HG02798 (cell line): Measurements from ENCODE around the gene AAR2.
A peak's percentile ranks its signal among the peaks of the same experiment; 100 is the strongest.

Source experiments
- ATAC-seq: cut with Tn5 transposase; IDR thresholded peaks from one replicate; pipeline ENCODE4 v1.9.1; 2021; ENCODE audit warnings: mild to moderate bottlenecking; ENCODE audit not compliant: unreplicated experiment, poor library complexity

AAR2 gene

DNA sequence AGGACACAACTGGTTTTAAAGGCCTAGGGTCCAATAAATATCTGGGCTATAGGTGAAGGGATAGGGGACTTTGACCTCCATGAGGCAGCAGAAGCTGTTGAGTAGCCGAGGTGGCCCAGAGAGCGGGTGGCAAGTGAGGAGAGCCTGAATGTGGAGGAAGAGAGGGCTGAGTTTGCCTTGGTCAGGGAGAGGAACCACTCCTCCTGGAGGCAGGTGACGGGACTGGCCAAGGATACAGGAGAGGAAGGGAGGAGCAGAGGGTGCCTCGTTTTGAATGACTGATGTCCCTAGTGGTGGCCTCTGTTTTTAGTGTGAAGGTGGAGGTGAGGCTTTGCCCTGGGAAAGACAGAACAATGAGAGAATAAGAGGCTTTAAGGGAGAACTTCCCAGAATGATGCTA is 19.1 kb upstream of the AAR2 start:
- no peak for ATAC-seq

DNA sequence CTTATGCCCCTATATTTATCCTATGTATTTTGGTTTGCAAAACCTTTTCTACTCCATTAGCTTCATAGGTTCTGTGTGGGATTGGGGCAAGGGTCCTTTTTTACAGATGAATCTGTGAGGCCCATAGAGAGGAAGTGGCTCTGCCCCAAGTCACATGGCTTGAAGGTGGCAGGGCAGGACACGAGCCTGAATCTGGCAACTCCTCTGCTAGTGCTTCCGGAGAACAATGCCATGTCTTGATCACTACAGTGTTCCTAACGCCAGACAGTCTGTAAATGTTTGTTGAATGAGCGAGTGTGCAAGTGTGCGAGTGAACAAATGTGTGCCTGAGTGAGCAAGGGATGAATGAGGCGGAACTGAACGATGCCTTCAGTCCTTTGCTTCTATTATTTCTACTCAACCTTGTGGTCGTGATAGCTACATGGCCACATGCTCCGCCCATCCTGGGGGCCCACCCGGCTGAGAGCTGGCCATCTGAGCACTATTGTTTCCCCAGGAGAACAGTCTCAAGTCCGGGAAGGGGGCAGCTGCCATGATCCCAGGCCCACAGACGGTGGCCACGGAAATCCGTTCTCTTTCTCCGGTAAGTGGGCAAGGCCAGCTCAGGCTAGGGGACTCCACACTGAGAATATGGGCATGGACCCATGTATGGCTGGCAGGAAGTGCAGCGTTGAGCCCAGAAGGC is 17.8 kb upstream of the AAR2 start:
- no peak for ATAC-seq

DNA sequence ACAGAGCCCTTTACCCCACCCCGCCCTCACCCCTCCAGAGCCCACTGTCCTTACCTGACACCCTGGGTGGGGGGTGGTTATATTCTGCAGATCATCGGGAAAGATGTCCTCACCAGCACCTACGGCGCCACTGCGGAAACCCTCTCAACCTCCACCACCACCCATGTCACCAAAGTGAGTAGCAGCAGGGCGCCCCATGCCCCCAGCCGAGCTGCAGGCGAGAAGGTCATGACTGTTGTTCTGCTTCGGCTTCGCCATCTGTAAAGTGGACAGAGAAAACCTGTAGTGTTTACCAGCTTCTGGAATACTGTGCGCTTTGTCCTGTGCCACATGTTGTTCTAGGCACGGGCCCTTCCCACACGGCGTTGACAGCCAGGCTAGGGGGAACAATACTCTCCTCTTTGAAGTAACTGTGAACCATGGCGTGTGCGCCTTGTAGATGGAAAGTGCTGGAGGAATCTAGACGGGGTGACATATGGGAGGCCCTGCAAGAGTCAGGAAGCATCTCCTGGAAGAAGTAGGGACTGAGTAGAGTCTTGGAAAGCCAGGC is 16.5 kb upstream of the AAR2 start:
- ATAC-seq = no peak

DNA sequence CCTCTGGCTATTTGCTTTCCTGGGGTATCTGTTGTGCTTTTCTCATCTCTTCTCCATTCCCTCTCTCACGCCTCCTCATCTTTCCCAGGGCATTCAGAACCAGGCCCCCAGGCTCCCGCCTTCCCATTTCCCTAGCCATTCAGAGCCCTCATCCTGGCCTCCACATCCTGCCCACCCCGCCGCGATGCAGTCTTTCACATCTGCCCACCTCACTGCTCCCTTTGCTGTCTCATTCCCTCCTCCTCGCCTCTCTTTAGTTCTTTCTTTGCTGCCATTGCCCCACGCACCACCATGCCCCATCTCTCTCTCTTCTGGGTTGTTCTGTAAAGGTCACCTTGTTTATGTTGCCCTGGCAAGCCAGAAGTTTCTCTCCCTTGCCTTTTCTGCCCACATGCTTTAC is 10.6 kb upstream of the AAR2 start:
- no peak for ATAC-seq

DNA sequence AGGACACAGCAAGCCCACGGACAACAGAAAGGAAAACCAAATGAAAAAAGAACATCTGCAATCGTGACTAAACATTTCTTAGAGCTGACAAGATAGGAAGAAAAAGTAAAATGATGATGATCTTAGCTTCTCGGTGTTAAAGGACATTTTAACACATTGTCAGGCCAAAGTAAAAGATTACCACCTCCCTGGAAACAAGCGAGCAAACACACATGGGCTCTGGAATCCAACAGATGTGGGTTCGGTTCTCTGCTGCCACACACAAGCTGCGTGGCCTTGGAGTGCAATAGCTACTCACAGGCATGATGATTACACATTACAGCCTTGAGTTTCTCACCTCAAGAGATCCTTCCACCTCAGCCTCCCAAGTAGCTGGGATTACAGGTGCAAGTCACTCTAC is 7.5 kb upstream of the AAR2 start:
- ATAC-seq = no peak

DNA sequence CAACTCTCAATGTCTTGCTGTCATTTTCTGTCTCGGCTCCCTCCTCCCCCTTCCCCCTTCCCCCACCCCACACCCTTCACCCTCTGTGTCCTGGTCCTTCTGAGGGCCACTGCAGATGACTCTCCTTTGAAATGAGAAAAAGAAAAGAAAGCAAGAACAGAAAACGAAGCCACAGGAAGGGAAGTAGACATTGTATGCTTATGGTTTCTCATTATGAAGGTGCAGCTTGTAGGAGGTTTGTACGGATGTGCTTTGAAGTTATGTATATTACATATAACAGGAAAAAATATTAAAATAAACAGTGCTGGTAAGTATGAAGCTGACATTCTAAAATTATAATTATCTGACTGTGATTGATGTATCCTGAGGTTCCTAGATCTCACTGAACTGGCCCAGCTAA is 6.3 kb upstream of the AAR2 start:
- no peak for ATAC-seq

DNA sequence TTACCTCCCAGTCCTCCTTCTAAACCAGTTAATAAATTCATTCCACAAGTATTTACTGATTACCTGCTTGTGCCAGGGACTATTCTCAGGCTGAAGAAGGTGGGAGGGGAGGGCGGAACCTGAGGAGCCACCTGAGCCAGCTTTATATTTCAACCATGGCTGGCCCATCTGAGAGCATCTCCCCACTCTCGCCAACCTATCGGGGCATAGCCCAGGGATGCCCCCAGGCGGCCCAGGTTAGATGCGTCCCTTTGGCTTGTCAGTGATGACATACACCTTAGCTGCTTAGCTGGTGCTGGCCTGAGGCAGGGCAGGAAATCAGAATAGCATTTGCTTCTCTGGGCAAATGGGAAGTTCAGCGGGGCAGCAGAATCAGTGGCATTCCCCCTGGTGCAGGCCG is 4.9 kb upstream of the AAR2 start:
- ATAC-seq = no peak

DNA sequence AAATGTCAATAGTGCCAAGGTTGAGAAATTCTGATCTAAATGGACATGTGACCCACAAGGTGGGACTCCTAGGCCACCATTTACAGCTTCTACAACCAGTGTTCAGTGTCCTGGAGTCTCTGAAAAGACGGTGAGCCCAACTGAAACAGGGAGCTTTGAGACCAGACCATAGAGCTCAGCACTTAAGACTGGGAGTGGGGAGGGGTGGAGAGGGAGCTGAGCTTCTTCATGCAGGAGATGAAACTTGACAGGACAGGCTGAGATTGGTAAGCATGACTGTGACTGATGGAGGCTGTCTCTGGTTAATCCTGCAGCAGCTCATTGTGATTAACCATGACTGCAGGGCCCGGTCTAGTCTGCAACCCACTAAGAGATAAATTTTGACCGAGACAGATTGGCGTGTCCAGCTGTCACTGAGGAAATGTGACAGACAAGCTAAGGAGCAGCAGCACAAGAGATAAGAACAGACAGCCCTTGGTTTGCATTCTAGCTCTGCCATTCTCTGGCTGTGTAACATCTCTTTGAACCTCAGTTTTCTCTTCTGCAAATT is 1.4 kb upstream of the AAR2 start:
- ATAC-seq = no peak

DNA sequence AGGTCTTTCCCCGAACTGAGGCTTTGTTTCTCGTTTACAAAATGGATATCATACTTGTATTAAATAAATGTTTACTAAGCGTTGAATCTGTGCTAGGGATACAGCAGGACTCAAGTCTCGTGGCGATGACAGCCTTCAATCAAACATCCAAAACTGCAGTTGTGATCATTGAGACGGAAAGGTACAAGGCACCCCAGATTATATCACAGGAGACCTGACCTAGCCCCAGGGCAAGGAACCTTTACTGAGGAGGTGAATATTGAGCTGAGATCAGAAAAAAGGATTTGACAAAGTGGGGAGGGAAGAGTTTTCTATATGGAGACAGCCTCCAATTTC is 476 bp downstream of the AAR2 start:
- ATAC-seq = peak; percentile 19

DNA sequence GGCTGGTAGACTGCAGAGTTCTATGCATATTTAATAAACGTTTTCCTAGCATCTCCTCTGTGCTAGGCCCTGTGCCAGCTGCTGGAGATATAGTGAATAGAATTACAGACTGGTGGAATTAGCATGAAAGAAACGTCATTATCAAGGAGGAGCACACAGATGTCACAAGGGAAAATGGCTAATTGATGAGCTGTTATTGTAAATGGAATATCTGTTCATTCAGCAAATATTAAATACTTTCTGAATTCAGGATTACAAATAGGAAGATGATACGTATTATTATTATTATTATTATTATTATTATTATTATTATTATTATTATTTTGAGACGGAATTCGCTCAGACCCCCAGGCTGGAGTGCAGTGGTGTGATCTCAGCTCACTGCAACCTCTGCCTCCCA is 1.2 kb downstream of the AAR2 start:
- ATAC-seq = no peak

DNA sequence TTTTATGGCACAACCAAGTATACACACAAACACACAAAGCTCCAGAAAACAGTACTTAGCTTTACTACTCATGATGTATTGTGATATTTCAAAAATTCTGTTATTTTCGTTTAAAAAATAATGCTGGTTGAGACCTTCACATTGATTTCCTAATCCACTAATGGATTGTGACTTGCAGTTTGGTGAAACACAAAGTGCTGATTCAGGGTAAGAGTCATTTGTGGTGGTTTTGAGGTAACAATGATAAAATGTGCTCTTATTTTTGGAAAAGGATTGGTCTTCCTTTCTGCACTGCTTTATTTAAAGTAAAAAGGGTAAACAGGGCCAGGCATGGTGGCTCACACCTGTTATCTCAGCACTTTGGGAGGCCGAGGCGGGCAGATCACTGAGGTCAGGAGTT is 1.9 kb downstream of the AAR2 start:
- ATAC-seq = no peak

DNA sequence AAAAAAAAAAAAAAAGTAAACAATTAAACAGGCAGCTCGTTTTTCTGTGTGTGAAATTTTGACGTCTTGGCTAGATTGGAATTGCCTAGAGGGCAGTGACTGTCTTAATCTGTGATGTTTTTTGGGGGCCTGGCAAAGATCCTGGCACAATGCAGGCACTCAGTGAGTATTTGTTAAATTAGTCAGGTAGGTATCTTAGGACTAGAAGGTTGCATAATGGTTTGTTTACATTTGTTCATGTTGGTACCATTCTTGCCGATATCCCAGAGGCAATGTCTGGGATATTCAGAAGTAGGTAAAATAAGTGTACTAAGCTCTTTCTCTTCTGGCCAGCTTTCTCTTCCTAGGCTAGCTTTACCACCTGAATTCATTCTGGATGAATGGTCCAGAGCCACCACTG is 2.5 kb downstream of the AAR2 start:
- no peak for ATAC-seq

DNA sequence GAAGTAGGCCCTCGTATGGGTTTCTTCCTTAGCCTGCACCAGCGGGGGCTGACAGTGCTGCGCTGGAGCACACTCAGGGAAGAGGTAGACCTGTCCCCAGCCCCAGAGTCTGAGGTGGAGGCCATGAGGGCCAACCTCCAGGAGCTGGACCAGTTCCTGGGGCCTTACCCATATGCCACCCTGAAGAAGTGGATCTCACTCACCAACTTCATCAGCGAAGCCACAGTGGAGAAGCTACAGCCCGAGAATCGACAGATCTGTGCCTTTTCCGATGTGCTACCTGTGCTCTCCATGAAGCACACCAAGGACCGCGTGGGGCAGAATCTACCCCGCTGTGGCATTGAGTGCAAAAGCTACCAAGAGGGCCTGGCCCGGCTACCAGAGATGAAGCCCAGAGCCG is 3.8 kb downstream of the AAR2 start:
- no peak for ATAC-seq

DNA sequence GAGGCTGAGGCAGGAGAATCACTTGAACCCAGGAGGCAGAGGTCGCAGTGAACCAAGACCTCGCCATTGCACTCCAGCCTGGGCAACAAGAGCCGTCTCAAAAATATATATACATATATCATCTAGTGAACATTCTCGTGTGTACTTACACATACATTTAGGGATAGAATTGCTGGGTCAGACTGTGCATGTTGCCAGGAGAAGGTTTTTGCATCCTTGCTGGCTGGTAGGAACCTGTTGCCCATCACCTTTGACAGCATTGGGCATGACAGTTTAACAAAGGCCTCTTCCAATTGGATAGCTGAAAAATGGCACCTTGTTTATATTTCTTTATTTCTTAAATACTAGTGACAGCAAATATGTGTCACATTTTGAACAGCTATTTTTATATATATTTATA is 5.4 kb downstream of the AAR2 start:
- ATAC-seq = no peak

DNA sequence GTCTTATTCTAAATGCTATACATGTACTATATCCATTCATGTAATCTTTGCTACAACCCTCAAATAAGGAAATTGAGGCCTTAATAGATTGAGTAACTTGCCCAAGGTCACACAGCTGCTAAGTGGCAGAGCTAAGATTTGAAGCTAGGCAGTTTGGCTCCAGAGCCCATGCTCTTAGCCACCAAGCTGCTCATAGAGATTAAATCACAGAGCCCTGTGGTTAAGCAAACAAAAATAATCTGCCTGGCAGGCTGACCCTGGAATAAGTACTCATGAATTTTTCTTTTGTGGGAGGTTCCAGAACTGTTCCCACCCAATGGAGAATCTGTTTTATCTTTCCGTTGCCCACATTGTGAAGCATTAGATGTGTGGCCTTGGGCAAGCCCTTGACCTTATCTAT is 7.4 kb downstream of the AAR2 start:
- no peak for ATAC-seq

DNA sequence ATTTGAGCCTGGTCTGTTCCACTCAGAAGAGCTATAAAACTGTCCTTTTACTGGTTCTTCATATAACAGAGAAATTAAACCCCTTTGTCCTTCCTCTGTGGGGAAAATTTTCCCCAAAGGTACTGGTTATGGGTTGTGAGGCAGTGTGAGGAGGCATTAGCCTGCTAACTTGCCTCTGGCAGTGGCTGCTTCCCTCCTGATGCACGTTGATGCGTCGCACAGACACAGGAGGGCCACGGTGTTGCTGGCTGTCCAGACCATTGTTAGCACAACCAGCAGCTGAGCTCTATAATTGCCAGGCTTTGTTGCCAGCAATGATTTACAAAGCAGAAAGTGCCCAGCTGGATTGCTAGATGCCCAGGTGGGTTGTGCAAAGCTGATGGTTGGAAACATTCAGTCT is 10.1 kb downstream of the AAR2 start:
- ATAC-seq = no peak

DNA sequence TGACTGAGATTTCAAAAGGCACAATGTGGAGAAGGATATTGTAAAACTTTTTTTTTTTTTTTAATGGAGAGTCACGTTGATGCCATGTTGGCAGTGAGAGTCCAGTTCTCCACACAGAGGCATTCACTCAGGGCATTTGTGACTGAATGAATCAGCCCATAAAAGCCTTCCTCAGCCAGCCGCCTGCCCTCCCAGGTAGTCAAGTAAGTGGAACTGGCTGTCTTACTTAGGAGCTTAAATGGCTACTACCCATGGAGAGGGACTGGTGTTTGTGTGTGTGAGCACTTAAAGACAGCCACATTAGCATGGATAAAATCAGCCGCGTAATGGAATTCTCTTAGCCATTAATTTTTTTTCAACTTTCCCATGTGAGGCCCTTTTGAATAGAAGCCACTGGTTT is 12.6 kb downstream of the AAR2 start:
- ATAC-seq = no peak

DNA sequence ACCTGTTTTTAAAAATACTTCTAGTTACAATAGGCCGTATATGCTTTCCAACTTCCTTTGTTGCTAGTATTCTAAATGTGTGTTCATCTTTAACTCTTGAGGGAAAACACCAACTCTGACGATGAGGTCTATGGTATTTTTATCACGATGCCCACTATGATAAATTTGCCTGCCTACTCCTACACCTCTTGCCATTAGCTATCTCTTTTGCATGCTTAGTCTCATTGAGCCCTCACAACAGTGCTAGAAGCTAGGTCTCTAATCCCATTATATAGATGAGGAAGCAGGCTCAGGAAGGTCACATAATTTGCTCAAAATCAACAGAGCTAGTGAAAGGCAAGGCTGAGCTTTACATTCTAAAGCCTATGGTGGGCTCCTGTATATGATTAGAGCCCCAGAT is 13.2 kb downstream of the AAR2 start:
- ATAC-seq = no peak

DNA sequence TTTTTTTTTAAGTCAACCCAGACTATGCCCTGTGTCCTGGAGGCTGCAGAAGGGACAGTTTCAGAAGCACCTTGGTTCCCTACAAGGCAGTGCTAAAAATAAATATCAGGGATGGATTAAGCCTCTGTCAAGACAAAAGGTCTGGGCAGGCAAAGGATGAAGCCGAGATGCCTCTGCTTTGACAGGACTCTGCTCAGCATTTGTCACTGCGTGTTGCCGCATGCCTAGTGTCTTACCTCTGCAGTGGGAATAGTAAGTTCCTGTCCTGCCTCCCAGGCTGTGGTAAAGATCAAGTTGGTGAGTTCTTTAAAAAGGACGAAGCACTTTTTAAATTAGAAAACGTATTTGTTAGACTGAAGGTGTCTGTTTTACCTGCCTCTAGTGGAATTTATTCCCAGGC is 15.1 kb downstream of the AAR2 start:
- no peak for ATAC-seq

DNA sequence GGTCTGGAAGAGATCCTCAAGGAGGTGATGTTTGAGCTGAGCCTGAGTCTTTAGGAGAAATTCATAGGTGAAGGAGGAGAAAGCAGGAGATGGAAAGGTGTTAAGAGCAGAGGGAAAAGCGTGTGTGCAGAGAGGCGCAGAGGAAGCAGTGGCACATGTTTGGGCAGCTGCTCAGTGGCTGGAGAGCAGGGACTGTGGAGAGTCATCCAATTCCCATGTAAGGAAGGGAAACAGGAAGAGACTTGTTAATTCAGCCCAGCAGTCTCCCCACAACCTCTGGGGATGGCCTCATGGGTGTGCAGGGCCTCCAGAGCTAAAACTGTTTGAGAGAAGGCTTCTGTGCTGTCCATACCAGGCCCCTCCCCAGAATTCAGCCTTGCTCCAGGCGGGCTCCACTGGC is 16.2 kb downstream of the AAR2 start:
- no peak for ATAC-seq

DNA sequence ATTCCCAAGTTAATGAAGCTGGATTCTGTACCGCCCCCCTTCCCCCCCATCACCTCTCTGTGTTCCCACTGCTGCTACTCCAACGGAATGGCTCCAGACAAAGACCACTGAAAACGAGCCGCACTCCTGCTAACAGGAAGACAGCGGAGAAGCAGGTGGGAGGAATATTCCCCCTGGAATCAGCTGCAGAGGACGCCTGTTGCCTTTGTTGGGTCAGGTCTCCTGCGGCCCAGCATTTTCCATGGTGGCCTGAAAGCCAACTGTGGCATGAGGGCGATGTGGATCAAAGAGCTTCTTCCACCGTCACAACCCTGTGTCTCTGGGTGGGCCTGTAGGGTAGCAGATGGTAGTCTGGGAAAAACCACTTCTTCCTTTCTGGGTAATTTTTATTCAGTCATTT is 16.8 kb downstream of the AAR2 start:
- ATAC-seq = no peak

DNA sequence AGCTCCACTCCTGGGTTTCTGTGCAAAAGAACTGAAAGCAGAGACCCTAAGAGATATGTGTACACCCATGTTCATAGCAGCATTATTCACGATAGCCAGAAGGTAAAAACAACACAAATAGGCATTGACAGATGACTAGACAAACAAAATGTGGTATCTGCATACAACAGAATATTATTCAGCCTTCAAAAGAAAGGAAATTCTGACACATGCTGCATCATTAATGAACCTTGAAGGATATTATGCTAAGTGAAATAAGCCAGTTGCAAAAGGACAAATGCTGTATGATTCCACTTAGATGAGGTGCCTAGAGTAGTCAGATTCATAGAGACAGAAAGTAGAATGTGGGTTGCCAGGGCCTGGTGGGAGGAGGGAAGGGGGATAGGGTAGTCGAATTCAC is 17.8 kb downstream of the AAR2 start:
- ATAC-seq = no peak

DNA sequence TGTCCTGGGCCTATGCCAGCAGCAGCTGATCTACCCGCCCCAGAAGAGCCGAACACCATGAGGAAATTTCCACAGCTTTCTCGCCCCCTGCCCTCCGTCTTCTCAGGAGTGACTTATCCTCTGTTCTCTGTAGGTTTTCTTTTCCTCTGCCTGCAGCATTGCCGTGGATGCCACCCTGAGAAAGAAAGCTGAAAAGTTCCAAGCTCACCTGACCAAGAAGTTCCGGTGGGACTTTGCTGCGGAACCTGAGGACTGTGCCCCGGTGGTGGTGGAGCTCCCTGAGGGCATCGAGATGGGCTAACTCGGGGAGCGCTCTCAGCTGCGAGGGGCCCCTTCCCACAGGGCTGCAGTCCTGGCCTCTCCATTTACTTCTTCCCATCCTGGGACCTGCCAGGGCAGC is 19.2 kb downstream of the AAR2 start:
- no peak for ATAC-seq
